LNCaP clone FGC (cell line): ENCODE results near the gene LHPP.

Experiments
- DNase-seq: peaks from one replicate; pipeline ENCODE4 v3.0.0-alpha.2; 2011; ENCODE audit warnings: low read depth
- H3K4me3 ChIP-seq: 2 replicates; pipeline ENCODE4 v1.5.1; 2011; ENCODE audit warnings: mild to moderate bottlenecking, low read depth, low read length, control low read depth
- CTCF ChIP-seq: IDR thresholded peaks from 2 replicates; pipeline ENCODE4 v1.5.1; 2012; ENCODE audit warnings: mild to moderate bottlenecking; ENCODE audit not compliant: control insufficient read depth, insufficient read depth; ENCODE audit errors: extremely low read depth

Gene LHPP

GRCh38 chr10:124652701-124653100, 191.1 kb downstream of the LHPP start:
- no peak for TF ChIP-seq CTCF
- DNase-seq: no peak

GRCh38 chr10:124653311-124653710, 191.7 kb downstream of the LHPP start:
- no peak overlapping the region for H3K4me3 ChIP-seq
- no peak for DNase-seq
- no peak for TF ChIP-seq CTCF

More at GRCh38 chr10:124652701-124653100, 191.1 kb downstream of the LHPP start:
- no peak overlapping the region for H3K4me3 ChIP-seq

- TF ChIP-seq CTCF: no peak
- no peak for DNase-seq
- H3K4me3 ChIP-seq: no peak overlapping the region
These were observed 192.4 kb downstream of the LHPP start for GRCh38 chr10:124653811-124654651.

GRCh38 chr10:124654686-124655085, 193.1 kb downstream of the LHPP start:
- no peak for DNase-seq
- H3K4me3 ChIP-seq: no peak overlapping the region
- no peak for TF ChIP-seq CTCF

- no peak for TF ChIP-seq CTCF
- DNase-seq: no peak
- H3K4me3 ChIP-seq: no peak overlapping the region
These were observed 193.8 kb downstream of the LHPP start for GRCh38 chr10:124655191-124656112.

- no peak overlapping the region for H3K4me3 ChIP-seq
- TF ChIP-seq CTCF: no peak
- DNase-seq: no peak
These were observed 194.5 kb downstream of the LHPP start for GRCh38 chr10:124656113-124656490.
